ENCODE data around the gene EGFR.

The EGFR gene

GRCh38 chr7:55086413-55087201 lies 67.8 kb downstream of the EGFR start:
- Mint-ChIP-seq H3K9me3 (ENCODE audit: low read depth) (no peaks in the 10 kb centered on the region), H3K4me3 (peak overlapping the region; percentile 48), H3K27ac (no peak overlapping the region)

GRCh38 chr7:55087521-55087961 lies 68.7 kb downstream of the EGFR start:
- no peak overlapping the region for H3K4me3 Mint-ChIP-seq
- H3K27me3 Mint-ChIP-seq = peaks cover 10% of the 10 kb centered on the region
- no peaks in the 10 kb centered on the region for H3K9me3 Mint-ChIP-seq (ENCODE audit: low read depth)
- peaks cover 14% of the 10 kb centered on the region for H3K4me1 Mint-ChIP-seq (ENCODE audit: low read depth)
- H3K27ac Mint-ChIP-seq = no peak overlapping the region
- no peaks in the 10 kb centered on the region for H3K36me3 Mint-ChIP-seq

More at GRCh38 chr7:55086413-55087201, 67.8 kb downstream of the EGFR start:
- Mint-ChIP-seq H3K27me3 (peaks cover 10% of the 10 kb centered on the region), H3K36me3 (no peaks in the 10 kb centered on the region), H3K4me1 (ENCODE audit: low read depth) (peaks cover 14% of the 10 kb centered on the region)

GRCh38 chr7:55088107-55088506 lies 69.3 kb downstream of the EGFR start:
- Mint-ChIP-seq H3K36me3 (no peaks in the 10 kb centered on the region), H3K27me3 (peaks cover 10% of the 10 kb centered on the region), H3K9me3 (ENCODE audit: low read depth) (no peaks in the 10 kb centered on the region), H3K27ac (no peak overlapping the region), H3K4me3 (no peak overlapping the region), H3K4me1 (ENCODE audit: low read depth) (peaks cover 14% of the 10 kb centered on the region)

GRCh38 chr7:55088620-55089019 lies 69.8 kb downstream of the EGFR start:
- Mint-ChIP-seq H3K4me3 (no peak overlapping the region), H3K9me3 (ENCODE audit: low read depth) (no peaks in the 10 kb centered on the region), H3K36me3 (no peaks in the 10 kb centered on the region), H3K4me1 (ENCODE audit: low read depth) (peaks cover 14% of the 10 kb centered on the region), H3K27ac (no peak overlapping the region), H3K27me3 (peaks cover 12% of the 10 kb centered on the region)

GRCh38 chr7:55092186-55092974 lies 73.6 kb downstream of the EGFR start:
- H3K27ac Mint-ChIP-seq = no peak overlapping the region
- no peaks in the 10 kb centered on the region for H3K9me3 Mint-ChIP-seq (ENCODE audit: low read depth)
- H3K27me3 Mint-ChIP-seq = peaks cover 9% of the 10 kb centered on the region
- H3K4me3 Mint-ChIP-seq = no peak overlapping the region
- peaks cover 2% of the 10 kb centered on the region for H3K4me1 Mint-ChIP-seq (ENCODE audit: low read depth)
- no peaks in the 10 kb centered on the region for H3K36me3 Mint-ChIP-seq

- no peaks in the 10 kb centered on the region for H3K4me1 Mint-ChIP-seq (ENCODE audit: low read depth)
- H3K4me3 Mint-ChIP-seq = no peak overlapping the region
- no peaks in the 10 kb centered on the region for H3K9me3 Mint-ChIP-seq (ENCODE audit: low read depth)
- no peaks in the 10 kb centered on the region for H3K36me3 Mint-ChIP-seq
- H3K27ac Mint-ChIP-seq = no peak overlapping the region
- peaks cover 8% of the 10 kb centered on the region for H3K27me3 Mint-ChIP-seq
Observed at GRCh38 chr7:55092975-55093373, 74.2 kb downstream of the EGFR start.

GRCh38 chr7:55093674-55094073 lies 74.9 kb downstream of the EGFR start:
- no peaks in the 10 kb centered on the region for H3K4me1 Mint-ChIP-seq (ENCODE audit: low read depth)

GRCh38 chr7:55094092-55094690 lies 75.4 kb downstream of the EGFR start:
- no peak overlapping the region for H3K27ac Mint-ChIP-seq
- no peaks in the 10 kb centered on the region for H3K9me3 Mint-ChIP-seq (ENCODE audit: low read depth)
- H3K27me3 Mint-ChIP-seq = peaks cover 8% of the 10 kb centered on the region
- no peaks in the 10 kb centered on the region for H3K4me1 Mint-ChIP-seq (ENCODE audit: low read depth)
- no peaks in the 10 kb centered on the region for H3K36me3 Mint-ChIP-seq
- no peak overlapping the region for H3K4me3 Mint-ChIP-seq

More at GRCh38 chr7:55093674-55094073, 74.9 kb downstream of the EGFR start:
- no peak overlapping the region for H3K27ac Mint-ChIP-seq
- peaks cover 8% of the 10 kb centered on the region for H3K27me3 Mint-ChIP-seq
- no peak overlapping the region for H3K4me3 Mint-ChIP-seq
- no peaks in the 10 kb centered on the region for H3K36me3 Mint-ChIP-seq
- no peaks in the 10 kb centered on the region for H3K9me3 Mint-ChIP-seq (ENCODE audit: low read depth)

- Mint-ChIP-seq H3K4me1 (ENCODE audit: low read depth) (no peaks in the 10 kb centered on the region), H3K27me3 (peaks cover 5% of the 10 kb centered on the region), H3K27ac (no peak overlapping the region), H3K36me3 (no peaks in the 10 kb centered on the region), H3K9me3 (ENCODE audit: low read depth) (no peaks in the 10 kb centered on the region), H3K4me3 (no peak overlapping the region)
Observed at GRCh38 chr7:55095672-55096071, 76.9 kb downstream of the EGFR start.

- H3K4me1 Mint-ChIP-seq (ENCODE audit: low read depth) = no peaks in the 10 kb centered on the region
- H3K27me3 Mint-ChIP-seq = peaks cover 3% of the 10 kb centered on the region
- no peak overlapping the region for H3K4me3 Mint-ChIP-seq
- H3K36me3 Mint-ChIP-seq = no peaks in the 10 kb centered on the region
- no peaks in the 10 kb centered on the region for H3K9me3 Mint-ChIP-seq (ENCODE audit: low read depth)
- no peak overlapping the region for H3K27ac Mint-ChIP-seq
Observed at GRCh38 chr7:55096323-55096722, 77.5 kb downstream of the EGFR start.

GRCh38 chr7:55097100-55097499 lies 78.3 kb downstream of the EGFR start:
- H3K36me3 Mint-ChIP-seq = no peaks in the 10 kb centered on the region
- no peaks in the 10 kb centered on the region for H3K4me1 Mint-ChIP-seq (ENCODE audit: low read depth)
- no peak overlapping the region for H3K4me3 Mint-ChIP-seq
- H3K27ac Mint-ChIP-seq = no peak overlapping the region
- peaks cover 6% of the 10 kb centered on the region for H3K27me3 Mint-ChIP-seq
- no peaks in the 10 kb centered on the region for H3K9me3 Mint-ChIP-seq (ENCODE audit: low read depth)

GRCh38 chr7:55099066-55099820 lies 80.4 kb downstream of the EGFR start:
- no peak overlapping the region for H3K4me3 Mint-ChIP-seq
- H3K9me3 Mint-ChIP-seq (ENCODE audit: low read depth) = no peaks in the 10 kb centered on the region
- no peaks in the 10 kb centered on the region for H3K36me3 Mint-ChIP-seq
- no peaks in the 10 kb centered on the region for H3K4me1 Mint-ChIP-seq (ENCODE audit: low read depth)
- no peak overlapping the region for H3K27ac Mint-ChIP-seq
- peaks cover 3% of the 10 kb centered on the region for H3K27me3 Mint-ChIP-seq

GRCh38 chr7:55099821-55100543 lies 81.2 kb downstream of the EGFR start:
- no peaks in the 10 kb centered on the region for H3K9me3 Mint-ChIP-seq (ENCODE audit: low read depth)
- H3K27me3 Mint-ChIP-seq = peaks cover 5% of the 10 kb centered on the region
- no peaks in the 10 kb centered on the region for H3K36me3 Mint-ChIP-seq
- H3K4me1 Mint-ChIP-seq (ENCODE audit: low read depth) = no peaks in the 10 kb centered on the region
- no peak overlapping the region for H3K4me3 Mint-ChIP-seq
- no peak overlapping the region for H3K27ac Mint-ChIP-seq
